OCI-LY3 (cell line): ENCODE results near the gene CDH23.

ENCODE experiments used
- EZH2phosphoT487 ChIP-seq: fragments of 200-600 bp; shearing (Covaris generic); IDR thresholded peaks from 2 replicates; pipeline ENCODE4 v1.6.1; 2018; ENCODE audit warnings: antibody characterized with exemption, mixed run types, low read depth
- TF ChIP-seq, protein P1 (sequence below): fragments of 200-600, 300-600 bp; sonication (generic); IDR thresholded peaks from 2 replicates; pipeline ENCODE4 v1.5.1; 2014; ENCODE audit warnings: antibody characterized with exemption, low read length, low read depth

- TF ChIP-seq, protein P1, sequence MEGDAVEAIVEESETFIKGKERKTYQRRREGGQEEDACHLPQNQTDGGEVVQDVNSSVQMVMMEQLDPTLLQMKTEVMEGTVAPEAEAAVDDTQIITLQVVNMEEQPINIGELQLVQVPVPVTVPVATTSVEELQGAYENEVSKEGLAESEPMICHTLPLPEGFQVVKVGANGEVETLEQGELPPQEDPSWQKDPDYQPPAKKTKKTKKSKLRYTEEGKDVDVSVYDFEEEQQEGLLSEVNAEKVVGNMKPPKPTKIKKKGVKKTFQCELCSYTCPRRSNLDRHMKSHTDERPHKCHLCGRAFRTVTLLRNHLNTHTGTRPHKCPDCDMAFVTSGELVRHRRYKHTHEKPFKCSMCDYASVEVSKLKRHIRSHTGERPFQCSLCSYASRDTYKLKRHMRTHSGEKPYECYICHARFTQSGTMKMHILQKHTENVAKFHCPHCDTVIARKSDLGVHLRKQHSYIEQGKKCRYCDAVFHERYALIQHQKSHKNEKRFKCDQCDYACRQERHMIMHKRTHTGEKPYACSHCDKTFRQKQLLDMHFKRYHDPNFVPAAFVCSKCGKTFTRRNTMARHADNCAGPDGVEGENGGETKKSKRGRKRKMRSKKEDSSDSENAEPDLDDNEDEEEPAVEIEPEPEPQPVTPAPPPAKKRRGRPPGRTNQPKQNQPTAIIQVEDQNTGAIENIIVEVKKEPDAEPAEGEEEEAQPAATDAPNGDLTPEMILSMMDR: no peak
- TF ChIP-seq EZH2phosphoT487: no peak
Observed at GRCh38 chr10:71635867-71636266, 239.1 kb downstream of the CDH23 start.
